WTC11 (cell line): ENCODE data around the gene RSPO4. TPM values are rescaled to one million over a fixed set of nuclear protein-coding genes. Genes with fewer than 3 reads are reported as not detected.

Experiments used
- ATAC-seq: fragments of 200-7000 bp; cut with Tn5 transposase; 2 replicates; pipeline ENCODE4 v1.10.0; 2021; ENCODE audit warnings: mild to moderate bottlenecking, moderate library complexity
- CTCF ChIA-PET: fragments of 300-600 bp; sonication (Branson Sonifier 250); formaldehyde crosslinking; loops from one replicate; lab custom pipeline; 2021; ENCODE audit warnings: antibody characterized with exemption; lab: Charles Lee
- POLR2A ChIA-PET: fragments of 350-600 bp; sonication (Branson Sonifier 250); formaldehyde crosslinking; loops from one replicate; lab custom pipeline; 2021; ENCODE audit warnings: antibody characterized with exemption; lab: Charles Lee
- DNase-seq: peaks from one replicate; pipeline ENCODE4 v3.0.0; 2021; ENCODE audit warnings: low spot score
- H3K27ac Mint-ChIP-seq: 2 replicates; pipeline ENCODE4 v1.8.0; 2021; ENCODE audit warnings: mixed read lengths
- H3K27me3 Mint-ChIP-seq: 2 replicates; pipeline ENCODE4 v1.8.0; 2021; ENCODE audit warnings: low read depth, mild to moderate bottlenecking, moderate library complexity, mixed read lengths
- H3K36me3 Mint-ChIP-seq: 2 replicates; pipeline ENCODE4 v1.8.0; 2021; ENCODE audit warnings: mixed read lengths
- H3K4me1 Mint-ChIP-seq: 2 replicates; pipeline ENCODE4 v1.8.0; 2022; ENCODE audit warnings: mixed read lengths
- H3K4me3 Mint-ChIP-seq: 2 replicates; pipeline ENCODE4 v1.8.0; 2021; ENCODE audit warnings: mild to moderate bottlenecking, moderate library complexity, mixed read lengths
- H3K9me3 Mint-ChIP-seq: 2 replicates; pipeline ENCODE4 v1.8.0; 2021; ENCODE audit warnings: mixed read lengths
- ATF1 ChIP-seq: sonication (generic); formaldehyde crosslinking; IDR thresholded peaks from 2 replicates; pipeline ENCODE4 v1.8.1; 2023; ENCODE audit warnings: mild to moderate bottlenecking, moderate library complexity, missing genetic modification reagents
- CREM ChIP-seq: sonication (generic); formaldehyde crosslinking; IDR thresholded peaks from 2 replicates; pipeline ENCODE4 v1.8.1; 2022; ENCODE audit warnings: mild to moderate bottlenecking, missing genetic modification reagents, moderate library complexity
- ELF4 ChIP-seq: sonication (generic); formaldehyde crosslinking; IDR thresholded peaks from 2 replicates; pipeline ENCODE4 v1.8.1; 2022; ENCODE audit warnings: low read depth, mild to moderate bottlenecking, moderate library complexity, missing genetic modification reagents
- FOXJ3 ChIP-seq: sonication (generic); formaldehyde crosslinking; IDR thresholded peaks from 2 replicates; pipeline ENCODE4 v1.9.0; 2021; ENCODE audit warnings: missing genetic modification reagents, mild to moderate bottlenecking, borderline replicate concordance
- FOXP4 ChIP-seq: sonication (generic); formaldehyde crosslinking; IDR thresholded peaks from 2 replicates; pipeline ENCODE4 v1.8.0; 2022; ENCODE audit warnings: mild to moderate bottlenecking, missing genetic modification reagents
- GTF2I ChIP-seq: fragments of 250-450 bp; sonication (Bioruptor Pico); conservative IDR thresholded peaks from 2 replicates; pipeline ENCODE4 v1.4.0; 2021; ENCODE audit warnings: mild to moderate bottlenecking
- MYBL2 ChIP-seq: sonication (generic); formaldehyde crosslinking; IDR thresholded peaks from 2 replicates; pipeline ENCODE4 v1.8.1; 2023; ENCODE audit warnings: mild to moderate bottlenecking, moderate library complexity, missing genetic modification reagents
- NR2C2 ChIP-seq: sonication (generic); formaldehyde crosslinking; IDR thresholded peaks from 2 replicates; pipeline ENCODE4 v1.8.0; 2022; ENCODE audit warnings: mild to moderate bottlenecking, missing genetic modification reagents
- OVOL2 ChIP-seq: fragments of 250-450 bp; sonication (Bioruptor Pico); IDR thresholded peaks from 2 replicates; pipeline ENCODE4 v1.9.0; 2021; ENCODE audit warnings: mild to moderate bottlenecking, borderline replicate concordance
- PRRX2 ChIP-seq: fragments of 250-450 bp; sonication (Bioruptor Pico); IDR thresholded peaks from 2 replicates; pipeline ENCODE4 v1.8.0; 2021; ENCODE audit warnings: mild to moderate bottlenecking
- TEAD4 ChIP-seq: sonication (generic); formaldehyde crosslinking; IDR thresholded peaks from 2 replicates; pipeline ENCODE4 v1.8.0; 2022; ENCODE audit warnings: mild to moderate bottlenecking, missing genetic modification reagents
- TP53 ChIP-seq: sonication (generic); formaldehyde crosslinking; IDR thresholded peaks from 2 replicates; pipeline ENCODE4 v1.8.1; 2023; ENCODE audit warnings: mild to moderate bottlenecking, missing genetic modification reagents
- USF1 ChIP-seq: sonication (generic); formaldehyde crosslinking; IDR thresholded peaks from 2 replicates; pipeline ENCODE4 v1.8.0; 2022; ENCODE audit warnings: mild to moderate bottlenecking, missing genetic modification reagents
- USF2 ChIP-seq: sonication (generic); formaldehyde crosslinking; IDR thresholded peaks from 2 replicates; pipeline ENCODE4 v1.8.1; 2023; ENCODE audit warnings: mild to moderate bottlenecking, missing genetic modification reagents, moderate library complexity
- ZBTB43 ChIP-seq: sonication (generic); formaldehyde crosslinking; IDR thresholded peaks from 2 replicates; pipeline ENCODE4 v1.8.1; 2023; ENCODE audit warnings: mild to moderate bottlenecking, missing genetic modification reagents
- ZNF121 ChIP-seq: sonication (generic); formaldehyde crosslinking; IDR thresholded peaks from 2 replicates; pipeline ENCODE4 v1.8.0; 2023; ENCODE audit warnings: missing genetic modification reagents
- ZNF219 ChIP-seq: sonication (generic); formaldehyde crosslinking; IDR thresholded peaks from 2 replicates; pipeline ENCODE4 v1.8.0; 2023; ENCODE audit warnings: missing genetic modification reagents, mild to moderate bottlenecking, borderline replicate concordance
- ZNF281 ChIP-seq: sonication (generic); formaldehyde crosslinking; IDR thresholded peaks from 2 replicates; pipeline ENCODE4 v1.8.0; 2023; ENCODE audit warnings: mild to moderate bottlenecking, missing genetic modification reagents
- ZNF416 ChIP-seq: fragments of 250-450 bp; sonication (Bioruptor Pico); IDR thresholded peaks from 2 replicates; pipeline ENCODE4 v1.9.0; 2021; ENCODE audit warnings: mild to moderate bottlenecking, inconsistent platforms
- ZNF423 ChIP-seq: fragments of 250-450 bp; sonication (Bioruptor Pico); IDR thresholded peaks from 2 replicates; pipeline ENCODE4 v2.1.2; 2022; ENCODE audit warnings: mild to moderate bottlenecking, moderate library complexity
- total RNA-seq: library from RNA; stranded (reverse); gene quantifications from 3 replicates; pipeline ENCODE4 v1.2.3, GENCODE V29; 2021
- TF ChIP-seq, protein P1 (sequence below): sonication (generic); formaldehyde crosslinking; conservative IDR thresholded peaks from 2 replicates; pipeline ENCODE4 v1.8.1; 2023; ENCODE audit warnings: mild to moderate bottlenecking, low read depth, missing genetic modification reagents, moderate library complexity
- TF ChIP-seq, protein P2 (sequence below): sonication (generic); formaldehyde crosslinking; conservative IDR thresholded peaks from 2 replicates; pipeline ENCODE4 v1.8.1; 2022; ENCODE audit warnings: mild to moderate bottlenecking, missing genetic modification reagents

The RSPO4 gene
- total RNA-seq, 1 experiment from 2014 or later: 4.5 TPM

DNA sequence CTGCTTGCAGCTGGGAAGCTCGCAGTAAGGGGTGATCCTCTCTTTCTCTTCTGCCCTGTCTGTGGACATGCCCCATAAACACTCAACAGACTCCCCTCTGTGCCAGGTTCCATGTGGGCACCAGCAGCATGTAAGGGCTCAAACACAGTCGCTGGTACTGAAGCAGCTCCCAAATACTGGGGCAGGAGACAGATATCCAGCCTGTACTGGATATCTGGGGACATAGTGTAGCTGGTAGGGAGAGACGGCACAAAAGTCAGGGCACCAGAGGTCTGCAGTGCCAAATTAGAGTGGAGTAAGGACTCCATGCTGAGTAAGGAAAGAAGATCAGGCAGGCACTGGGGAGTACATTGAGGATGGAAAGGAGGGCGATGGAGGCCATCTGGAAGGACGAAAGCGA, 48.3 kb upstream of the RSPO4 start:
- no peak for DNase-seq
- ATAC-seq: no peak
- ChIA-PET POLR2A (no interaction called here), CTCF (interaction anchor here (1.7 kb wide), 1 partner anchor 58 kb away, joined by 4 read pairs; no protein-coding TSS in a partner anchor)
- TF ChIP-seq ELF4 (CRISPR knock-in tag) (no peak), OVOL2 (CRISPR knock-in tag) (no peak), ZBTB43 (CRISPR knock-in tag) (no peak), MYBL2 (CRISPR knock-in tag) (no peak), ZNF281 (no peak), TP53 (CRISPR knock-in tag) (no peak), USF2 (no peak), CREM (no peak), ZNF219 (CRISPR knock-in tag) (no peak)
- TF ChIP-seq, protein P1, sequence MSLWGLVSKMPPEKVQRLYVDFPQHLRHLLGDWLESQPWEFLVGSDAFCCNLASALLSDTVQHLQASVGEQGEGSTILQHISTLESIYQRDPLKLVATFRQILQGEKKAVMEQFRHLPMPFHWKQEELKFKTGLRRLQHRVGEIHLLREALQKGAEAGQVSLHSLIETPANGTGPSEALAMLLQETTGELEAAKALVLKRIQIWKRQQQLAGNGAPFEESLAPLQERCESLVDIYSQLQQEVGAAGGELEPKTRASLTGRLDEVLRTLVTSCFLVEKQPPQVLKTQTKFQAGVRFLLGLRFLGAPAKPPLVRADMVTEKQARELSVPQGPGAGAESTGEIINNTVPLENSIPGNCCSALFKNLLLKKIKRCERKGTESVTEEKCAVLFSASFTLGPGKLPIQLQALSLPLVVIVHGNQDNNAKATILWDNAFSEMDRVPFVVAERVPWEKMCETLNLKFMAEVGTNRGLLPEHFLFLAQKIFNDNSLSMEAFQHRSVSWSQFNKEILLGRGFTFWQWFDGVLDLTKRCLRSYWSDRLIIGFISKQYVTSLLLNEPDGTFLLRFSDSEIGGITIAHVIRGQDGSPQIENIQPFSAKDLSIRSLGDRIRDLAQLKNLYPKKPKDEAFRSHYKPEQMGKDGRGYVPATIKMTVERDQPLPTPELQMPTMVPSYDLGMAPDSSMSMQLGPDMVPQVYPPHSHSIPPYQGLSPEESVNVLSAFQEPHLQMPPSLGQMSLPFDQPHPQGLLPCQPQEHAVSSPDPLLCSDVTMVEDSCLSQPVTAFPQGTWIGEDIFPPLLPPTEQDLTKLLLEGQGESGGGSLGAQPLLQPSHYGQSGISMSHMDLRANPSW (CRISPR knock-in tag): no peak
- no peak overlapping the region for H3K27ac Mint-ChIP-seq
- no peaks in the 10 kb centered on the region for H3K36me3 Mint-ChIP-seq
- H3K4me1 Mint-ChIP-seq: no peaks in the 10 kb centered on the region
- no peaks in the 10 kb centered on the region; the same call in 1 of the 2 replicates for H3K27me3 Mint-ChIP-seq
- no peak overlapping the region for H3K4me3 Mint-ChIP-seq
- no peaks in the 10 kb centered on the region for H3K9me3 Mint-ChIP-seq

- H3K36me3 Mint-ChIP-seq: no peaks in the 10 kb centered on the region
- CTCF ChIA-PET: interaction anchor here (0.7 kb wide), 1 partner anchor 63 kb away, joined by 3 read pairs; no protein-coding TSS in a partner anchor
- ATAC-seq (no peak), DNase-seq (no peak)
- H3K27ac Mint-ChIP-seq: no peak overlapping the region
- 0 out of 2 replicates have a peak, but pooled peaks cover 5% of the 10 kb centered on the region for H3K4me1 Mint-ChIP-seq
- no peaks in the 10 kb centered on the region; the same call in 1 of the 2 replicates for H3K27me3 Mint-ChIP-seq
- no peaks in the 10 kb centered on the region for H3K9me3 Mint-ChIP-seq
- POLR2A ChIA-PET: no interaction called here
- no peak overlapping the region for H3K4me3 Mint-ChIP-seq
- TF ChIP-seq, protein P2, sequence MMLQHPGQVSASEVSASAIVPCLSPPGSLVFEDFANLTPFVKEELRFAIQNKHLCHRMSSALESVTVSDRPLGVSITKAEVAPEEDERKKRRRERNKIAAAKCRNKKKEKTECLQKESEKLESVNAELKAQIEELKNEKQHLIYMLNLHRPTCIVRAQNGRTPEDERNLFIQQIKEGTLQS: no peak
- TF ChIP-seq USF2: no peak
- TF ChIP-seq OVOL2 (CRISPR knock-in tag): no peak
- no peak for TF ChIP-seq FOXJ3 (CRISPR knock-in tag)
- TF ChIP-seq FOXP4 (CRISPR knock-in tag): no peak
- no peak for TF ChIP-seq GTF2I
- no peak for TF ChIP-seq ATF1 (CRISPR knock-in tag)
- TF ChIP-seq TEAD4 (CRISPR knock-in tag): no peak
- no peak for TF ChIP-seq ZNF416 (CRISPR knock-in tag)
- no peak for TF ChIP-seq NR2C2 (CRISPR knock-in tag)
- no peak for TF ChIP-seq ZNF423
- no peak for TF ChIP-seq USF1 (CRISPR knock-in tag)
- TF ChIP-seq PRRX2 (CRISPR knock-in tag): no peak
- no peak for TF ChIP-seq ZNF219 (CRISPR knock-in tag)
- TF ChIP-seq ZNF121: no peak
Observed at GRCh38 chr20:1045860-1046418, 43.8 kb upstream of the RSPO4 start.
